HepG2 (cell line): ENCODE data around the gene PDZD11. TPM values are rescaled to one million over a fixed set of nuclear protein-coding genes. Genes with fewer than 3 reads are reported as not detected.
A peak's percentile ranks its signal among the peaks of the same experiment; 100 is the strongest.

Experiments
- CBX5 ChIP-seq: sonication (generic); formaldehyde crosslinking; IDR thresholded peaks from 2 replicates; pipeline ENCODE4 v1.4.0; 2020; ENCODE audit warnings: missing genetic modification reagents, borderline replicate concordance
- DDIT3 ChIP-seq: sonication (generic); formaldehyde crosslinking; IDR thresholded peaks from 2 replicates; pipeline ENCODE4 v1.4.0; 2020; ENCODE audit warnings: mild to moderate bottlenecking, missing genetic modification reagents
- MAF1 ChIP-seq: sonication (generic); formaldehyde crosslinking; IDR thresholded peaks from 2 replicates; pipeline ENCODE4 v1.5.0; 2020; ENCODE audit warnings: missing genetic modification reagents, borderline replicate concordance
- MAFF ChIP-seq: IDR thresholded peaks from 2 replicates; pipeline ENCODE4 v1.6.1; 2011; ENCODE audit warnings: low read depth, low read length, improper control_type of control experiment
- MIER2 ChIP-seq: IDR thresholded peaks from 2 replicates; pipeline ENCODE4 v1.6.1; 2016; ENCODE audit warnings: missing biosample characterization, missing genetic modification reagents
- RARA ChIP-seq: IDR thresholded peaks from 2 replicates; pipeline ENCODE4 v1.6.1; 2016; ENCODE audit warnings: missing genetic modification reagents, missing compliant biosample characterization
- SAP130 ChIP-seq: IDR thresholded peaks from 2 replicates; pipeline ENCODE4 v1.6.1; 2016; ENCODE audit warnings: low read depth
- SMC3 ChIP-seq: IDR thresholded peaks from 2 replicates; pipeline ENCODE4 v1.6.1; 2011; ENCODE audit warnings: low read length, improper control_type of control experiment
- SNAPC4 ChIP-seq: sonication (generic); formaldehyde crosslinking; IDR thresholded peaks from 2 replicates; pipeline ENCODE4 v1.4.0; 2020; ENCODE audit warnings: mild to moderate bottlenecking, missing genetic modification reagents
- SOX6 ChIP-seq, 2 experiments: fragments of 450-650 bp in 1 of 2; sonication (generic) in 1 of 2; formaldehyde crosslinking in 1 of 2; IDR thresholded peaks; 2 replicates each; pipeline versions ENCODE4 v1.4.0 to v1.6.1; 2017 to 2020; ENCODE audit warnings: antibody characterized with exemption in 1 of 2, mild to moderate bottlenecking in 1 of 2, missing genetic modification reagents in 1 of 2
- SRY ChIP-seq: sonication (generic); formaldehyde crosslinking; IDR thresholded peaks from 2 replicates; pipeline ENCODE4 v1.8.0; 2022; ENCODE audit warnings: mild to moderate bottlenecking, missing genetic modification reagents
- U2AF1 ChIP-seq: fragments of 200-400 bp; formaldehyde crosslinking; optimal IDR thresholded peaks from 2 replicates; pipeline ENCODE3; 2017; ENCODE audit warnings: mild to moderate bottlenecking, low read depth, low read length
- ZBTB44 ChIP-seq: sonication (generic); formaldehyde crosslinking; IDR thresholded peaks from 2 replicates; pipeline ENCODE4 v1.4.0; 2020; ENCODE audit warnings: missing genetic modification reagents
- ZMYM4 ChIP-seq: sonication (generic); formaldehyde crosslinking; IDR thresholded peaks from 2 replicates; pipeline ENCODE4 v1.8.1; 2023; ENCODE audit warnings: mild to moderate bottlenecking, missing genetic modification reagents
- ZNF17 ChIP-seq: sonication (generic); formaldehyde crosslinking; IDR thresholded peaks from 2 replicates; pipeline ENCODE4 v1.5.0; 2020; ENCODE audit warnings: mild to moderate bottlenecking, missing genetic modification reagents
- ZNF441 ChIP-seq: sonication (generic); formaldehyde crosslinking; IDR thresholded peaks from 2 replicates; pipeline ENCODE4 v1.7.0; 2021; ENCODE audit warnings: missing genetic modification reagents, borderline replicate concordance
- ZNF740 ChIP-seq: sonication (generic); formaldehyde crosslinking; IDR thresholded peaks from 2 replicates; pipeline ENCODE4 v1.4.0; 2020; ENCODE audit warnings: missing genetic modification reagents
- polyA plus RNA-seq, 8 experiments: library from polyadenylated mRNA; depleted of rRNA in 3 of 8; stranded (reverse) in 7 of 8; unstranded in 1 of 8; fragments of >200 nt; fragmentation: Illumina TruSeq in 4 of 8; extraction: Trizol in 4 of 8; gene quantifications; 2 replicates each; pipeline versions ENCODE4 v1.2.1 to v1.2.3, GENCODE V29; 2011 to 2016; ENCODE audit warnings: low read depth in 4 of 8, missing spikeins in 1 of 8, mixed read lengths in 1 of 8; ENCODE audit not compliant: insufficient read depth in 1 of 8
- total RNA-seq, 5 experiments: library from RNA; depleted of rRNA; stranded (reverse); fragments of >200 nt; fragmentation: Illumina TruSeq; extraction: Trizol; gene quantifications; 2 replicates each; pipeline ENCODE4 v1.2.3, GENCODE V29; 2016; ENCODE audit warnings: low read depth in 1 of 5
- TF ChIP-seq, protein P1 (sequence below): IDR thresholded peaks from 2 replicates; pipeline ENCODE4 v1.6.1; 2016; ENCODE audit warnings: missing compliant biosample characterization, missing genetic modification reagents, borderline replicate concordance
- TF ChIP-seq, protein P2 (sequence below): sonication (generic); formaldehyde crosslinking; IDR thresholded peaks from 2 replicates; pipeline ENCODE4 v1.5.0; 2020; ENCODE audit warnings: missing genetic modification reagents

PDZD11 gene
- total and polyA plus RNA-seq, 2 of the 13 experiments (the other 11 are each of a cell fraction or from before 2014, with no cell fraction given): 29.1 to 47.0 TPM

DNA sequence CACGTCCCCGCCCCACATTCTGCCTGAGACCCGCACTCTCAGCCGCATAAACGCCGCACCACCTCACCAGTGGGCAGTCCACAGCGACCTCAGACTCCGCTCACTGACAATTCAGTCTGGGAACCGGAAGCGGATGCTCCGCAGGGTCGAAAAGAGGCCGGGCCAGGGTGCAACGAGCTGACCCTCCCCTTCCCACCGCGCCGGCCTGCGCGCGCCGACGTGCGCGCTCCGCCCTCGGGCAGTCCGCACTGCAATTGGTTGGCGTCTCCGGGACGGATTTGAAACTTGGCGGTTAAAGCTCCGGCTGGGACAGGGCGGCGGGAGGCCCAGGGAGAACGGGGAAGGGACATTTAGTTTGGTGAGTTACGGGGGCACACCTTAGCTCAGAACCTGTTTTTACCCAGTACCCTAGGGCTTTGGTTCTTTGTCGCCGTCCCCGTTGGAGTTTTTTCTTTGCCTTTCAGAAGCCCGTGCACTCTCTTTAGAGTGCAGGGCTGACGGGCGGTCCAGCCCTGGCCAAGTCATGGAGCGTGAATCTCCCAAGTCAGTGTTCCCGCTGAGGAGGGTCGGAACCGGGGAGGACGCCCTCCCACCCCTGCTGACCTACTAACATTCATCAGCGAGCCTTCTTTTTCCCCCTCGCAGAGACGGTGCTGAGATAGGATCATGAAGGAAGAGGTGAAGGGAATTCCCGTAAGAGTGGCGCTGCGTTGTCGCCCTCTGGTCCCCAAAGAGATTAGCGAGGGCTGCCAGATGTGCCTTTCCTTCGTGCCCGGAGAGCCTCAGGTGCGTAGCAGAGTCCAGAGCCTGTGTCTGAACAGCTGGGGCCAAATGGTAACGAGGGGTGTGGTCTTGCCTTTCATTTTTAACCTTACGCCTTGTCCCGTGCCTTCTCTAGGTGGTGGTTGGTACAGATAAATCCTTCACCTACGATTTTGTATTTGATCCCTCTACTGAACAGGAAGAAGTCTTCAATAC lies at the start of gene PDZD11, which contains the start of gene KIF4A (continued):
- TF ChIP-seq CBX5 (CRISPR knock-in tag) (no peak), MIER2 (no peak), ZNF17 (CRISPR knock-in tag) (no peak), ZNF441 (CRISPR knock-in tag) (peak; percentile 57; the same call in 1 of the 2 replicates), MAFF (no peak), ZMYM4 (CRISPR knock-in tag) (peak; percentile 45; the same call in 1 of the 2 replicates), SOX6 (IDR thresholded peaks at IDR 0.05) (no peak), SOX6 (CRISPR knock-in tag; IDR thresholded peaks at IDR 0.05) (no peak), U2AF1 (no peak), ZNF740 (CRISPR knock-in tag) (no peak), SNAPC4 (no peak), MAF1 (no peak), SRY (CRISPR knock-in tag) (no peak), SAP130 (CRISPR knock-in tag) (peak; percentile 95), RARA (CRISPR knock-in tag) (peak; percentile 19; the same call in 1 of the 2 replicates), DDIT3 (CRISPR knock-in tag) (no peak), ZBTB44 (CRISPR knock-in tag) (no peak), SMC3 (no peak)
- TF ChIP-seq, protein P1, sequence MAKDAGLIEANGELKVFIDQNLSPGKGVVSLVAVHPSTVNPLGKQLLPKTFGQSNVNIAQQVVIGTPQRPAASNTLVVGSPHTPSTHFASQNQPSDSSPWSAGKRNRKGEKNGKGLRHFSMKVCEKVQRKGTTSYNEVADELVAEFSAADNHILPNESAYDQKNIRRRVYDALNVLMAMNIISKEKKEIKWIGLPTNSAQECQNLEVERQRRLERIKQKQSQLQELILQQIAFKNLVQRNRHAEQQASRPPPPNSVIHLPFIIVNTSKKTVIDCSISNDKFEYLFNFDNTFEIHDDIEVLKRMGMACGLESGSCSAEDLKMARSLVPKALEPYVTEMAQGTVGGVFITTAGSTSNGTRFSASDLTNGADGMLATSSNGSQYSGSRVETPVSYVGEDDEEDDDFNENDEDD (CRISPR knock-in tag): peak; percentile 93
- TF ChIP-seq, protein P2, sequence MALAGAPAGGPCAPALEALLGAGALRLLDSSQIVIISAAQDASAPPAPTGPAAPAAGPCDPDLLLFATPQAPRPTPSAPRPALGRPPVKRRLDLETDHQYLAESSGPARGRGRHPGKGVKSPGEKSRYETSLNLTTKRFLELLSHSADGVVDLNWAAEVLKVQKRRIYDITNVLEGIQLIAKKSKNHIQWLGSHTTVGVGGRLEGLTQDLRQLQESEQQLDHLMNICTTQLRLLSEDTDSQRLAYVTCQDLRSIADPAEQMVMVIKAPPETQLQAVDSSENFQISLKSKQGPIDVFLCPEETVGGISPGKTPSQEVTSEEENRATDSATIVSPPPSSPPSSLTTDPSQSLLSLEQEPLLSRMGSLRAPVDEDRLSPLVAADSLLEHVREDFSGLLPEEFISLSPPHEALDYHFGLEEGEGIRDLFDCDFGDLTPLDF (CRISPR knock-in tag): peak; percentile 86
